HAP-1 (cell line): ENCODE data around the gene LINGO1.

Source experiments
- DNase-seq, 2 experiments: peaks; one replicate each; pipeline ENCODE4 v3.0.0-alpha.2; 2016 to 2020; ENCODE audit warnings: low spot score in 2 of 2
- H3K27me3 ChIP-seq: fragments of 250-450 bp; sonication (Bioruptor Pico); 2 replicates; pipeline ENCODE4 v1.5.1; 2020; ENCODE audit warnings: low read depth, mild to moderate bottlenecking, moderate library complexity
- H3K36me3 ChIP-seq: fragments of 250-450 bp; sonication (Bioruptor Pico); replicated peaks from 2 replicates; pipeline ENCODE4 v1.5.1; 2020; ENCODE audit warnings: mild to moderate bottlenecking
- H3K4me1 ChIP-seq: fragments of 250-450 bp; sonication (Bioruptor Pico); 2 replicates; pipeline ENCODE4 v1.5.1; 2020; ENCODE audit warnings: mild to moderate bottlenecking
- H3K4me3 ChIP-seq: fragments of 250-450 bp; sonication (Bioruptor Pico); 2 replicates; pipeline ENCODE4 v1.5.1; 2020; ENCODE audit warnings: mild to moderate bottlenecking, moderate library complexity
- H3K9me3 ChIP-seq: fragments of 250-450 bp; sonication (Bioruptor Pico); 2 replicates; pipeline ENCODE4 v1.5.1; 2020; ENCODE audit warnings: mild to moderate bottlenecking, moderate library complexity
- in situ Hi-C: fragments of 300-500 bp; cut with MboI; formaldehyde crosslinking; loops from 3 replicates; pipeline ENCODE4 v1.14.3; 2020; ENCODE audit warnings: low sequenced_read_pairs, inconsistent platforms, mixed read lengths

LINGO1 gene

GRCh38 chr15:77633134-77633912 lies 611 bp upstream of the LINGO1 start:
- in situ Hi-C loops: no loop called here
- DNase-seq: peak; percentile 97 to 99
- H3K4me1 ChIP-seq: peaks cover 33% of the 10 kb centered on the region
- H3K4me3 ChIP-seq: peak overlapping the region; percentile 36
- H3K9me3 ChIP-seq: no peaks in the 10 kb centered on the region
- no peaks in the 10 kb centered on the region; the same call in 1 of the 2 replicates for H3K27me3 ChIP-seq
- H3K36me3 ChIP-seq: no peaks in the 10 kb centered on the region

DNA sequence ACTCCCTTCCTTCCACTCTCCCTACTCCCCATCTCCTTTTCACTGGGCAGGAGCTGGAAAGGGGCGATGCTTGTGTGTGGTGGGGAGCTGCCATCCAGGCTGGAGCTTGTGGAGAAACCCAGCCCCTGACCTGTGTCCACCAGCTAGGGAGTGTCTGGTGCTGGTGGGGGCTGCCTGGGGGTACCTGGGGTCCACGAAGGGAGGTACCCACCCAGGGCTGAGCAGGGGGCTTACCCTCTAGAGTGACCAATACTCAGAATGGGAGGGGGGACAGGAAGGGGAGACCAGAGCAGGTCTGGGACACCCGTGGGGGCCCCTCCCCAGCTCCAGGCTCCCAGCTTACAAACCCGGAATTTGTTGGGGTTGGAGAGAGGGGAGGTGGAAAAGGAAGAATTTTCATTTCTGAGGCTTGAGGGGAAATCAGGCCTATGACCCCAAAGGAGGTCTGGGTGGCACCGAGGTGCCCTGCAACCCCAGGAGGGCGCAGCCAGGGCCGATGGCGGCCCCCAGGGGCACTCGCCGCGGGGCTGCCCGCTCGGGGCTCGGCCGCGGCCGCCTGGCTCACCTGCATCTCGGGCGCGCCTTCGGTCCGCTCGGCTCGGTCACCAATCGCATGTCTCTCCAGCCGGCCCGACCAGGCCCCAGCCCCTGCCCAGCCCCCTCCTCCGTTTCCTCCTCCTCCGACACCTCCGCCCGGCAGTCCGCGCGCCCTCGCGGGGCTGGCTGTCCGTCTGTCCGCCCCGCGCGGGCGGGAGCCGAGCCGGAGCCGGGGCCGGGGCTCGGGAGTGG lies 773 bp downstream of the LINGO1 start:
- Histone ChIP-seq H3K4me3 (peak overlapping the region; percentile 39), H3K9me3 (no peaks in the 10 kb centered on the region), H3K27me3 (no peaks in the 10 kb centered on the region), H3K4me1 (peaks cover 33% of the 10 kb centered on the region), H3K36me3 (no peaks in the 10 kb centered on the region)
- in situ Hi-C loops: no loop called here
- peak; percentile 51 to 80 for DNase-seq

- no peaks in the 10 kb centered on the region for H3K27me3 ChIP-seq
- in situ Hi-C loops: no loop called here
- no peaks in the 10 kb centered on the region for H3K9me3 ChIP-seq
- H3K4me1 ChIP-seq: peaks cover 33% of the 10 kb centered on the region
- peak in 1 of 2 experiments; percentile 61 for DNase-seq
- peak overlapping the region; percentile 39 for H3K4me3 ChIP-seq
- no peaks in the 10 kb centered on the region for H3K36me3 ChIP-seq
Measured at GRCh38 chr15:77630956-77631744, 1.6 kb downstream of the LINGO1 start.

DNA sequence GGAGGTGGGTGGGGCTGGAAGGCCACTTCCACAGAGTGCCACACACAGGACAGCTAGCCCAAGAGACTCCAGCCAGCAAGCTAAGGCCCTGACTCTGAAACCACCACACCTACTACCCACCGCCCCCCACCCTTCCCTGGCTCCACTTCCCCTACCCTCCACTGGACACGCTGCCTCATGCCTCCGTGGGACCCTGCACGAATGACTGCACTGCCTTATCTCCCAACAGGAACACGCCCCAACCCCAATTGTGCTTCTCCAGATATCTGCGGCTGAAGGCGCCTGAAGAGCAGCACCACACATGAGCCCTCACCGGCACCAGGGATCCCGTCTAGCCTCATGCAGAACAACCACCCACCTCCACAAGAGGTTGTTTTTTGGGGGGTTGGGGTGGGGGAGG lies 2.7 kb downstream of the LINGO1 start:
- DNase-seq: no peak
- Histone ChIP-seq H3K36me3 (no peaks in the 10 kb centered on the region), H3K9me3 (no peaks in the 10 kb centered on the region), H3K4me3 (no peak overlapping the region), H3K4me1 (peaks cover 33% of the 10 kb centered on the region), H3K27me3 (no peaks in the 10 kb centered on the region)
- in situ Hi-C loops: no loop called here

GRCh38 chr15:77629070-77630030 lies 3.4 kb downstream of the LINGO1 start:
- no peak for DNase-seq
- Histone ChIP-seq H3K4me1 (peaks cover 32% of the 10 kb centered on the region), H3K36me3 (no peaks in the 10 kb centered on the region), H3K27me3 (no peaks in the 10 kb centered on the region), H3K9me3 (no peaks in the 10 kb centered on the region), H3K4me3 (no peak overlapping the region)
- in situ Hi-C loops: no loop called here

DNA sequence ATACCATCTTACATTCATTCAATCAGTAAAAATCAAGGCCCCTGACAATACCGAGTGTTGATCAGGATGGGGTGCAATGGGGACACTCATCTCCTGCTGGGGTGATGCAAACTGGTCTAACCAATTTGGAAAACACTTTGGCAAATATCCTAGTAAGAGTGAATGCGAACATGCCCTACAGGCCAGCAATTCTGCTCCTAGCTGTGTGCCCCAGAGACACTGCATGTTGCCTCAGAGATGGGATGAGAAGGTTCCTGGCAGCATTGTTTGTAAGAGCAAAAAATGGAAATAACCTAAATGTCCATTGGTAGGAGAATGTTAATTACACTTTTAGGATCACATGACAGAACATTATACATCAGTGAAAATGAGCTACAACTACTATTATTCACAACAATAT lies 4.7 kb downstream of the LINGO1 start:
- in situ Hi-C loops: no loop called here
- Histone ChIP-seq H3K4me3 (no peak overlapping the region), H3K4me1 (peaks cover 23% of the 10 kb centered on the region), H3K27me3 (no peaks in the 10 kb centered on the region), H3K9me3 (no peaks in the 10 kb centered on the region), H3K36me3 (no peaks in the 10 kb centered on the region)
- no peak for DNase-seq

DNA sequence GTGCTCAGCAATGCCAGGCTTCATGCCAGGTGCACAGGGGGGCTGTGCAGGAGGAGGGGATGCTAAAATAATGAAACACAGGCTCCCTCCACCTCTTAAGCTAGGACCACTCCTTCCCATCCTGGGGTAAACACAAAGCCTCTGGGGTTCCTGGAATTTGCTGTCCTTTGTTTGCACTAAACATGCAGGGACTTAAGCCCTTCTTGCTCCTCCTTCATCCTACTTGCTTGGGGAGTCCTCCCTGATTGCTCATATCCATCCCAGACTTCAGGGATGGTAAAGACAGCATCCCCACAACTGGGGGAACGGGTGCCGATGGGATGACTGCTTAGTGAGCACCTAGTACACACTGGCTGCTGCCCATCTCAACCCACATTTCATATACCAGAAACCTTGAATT lies 5.1 kb downstream of the LINGO1 start:
- Histone ChIP-seq H3K4me1 (peaks cover 24% of the 10 kb centered on the region), H3K4me3 (no peak overlapping the region), H3K27me3 (no peaks in the 10 kb centered on the region), H3K36me3 (no peaks in the 10 kb centered on the region), H3K9me3 (no peaks in the 10 kb centered on the region)
- DNase-seq: no peak
- in situ Hi-C loops: no loop called here

GRCh38 chr15:77627067-77627466 lies 5.6 kb downstream of the LINGO1 start:
- Histone ChIP-seq H3K9me3 (no peaks in the 10 kb centered on the region), H3K4me3 (no peak overlapping the region), H3K27me3 (no peaks in the 10 kb centered on the region), H3K36me3 (no peaks in the 10 kb centered on the region), H3K4me1 (peaks cover 24% of the 10 kb centered on the region)
- no peak for DNase-seq
- in situ Hi-C loops: no loop called here

GRCh38 chr15:77626002-77626401 lies 6.7 kb downstream of the LINGO1 start:
- no peaks in the 10 kb centered on the region for H3K27me3 ChIP-seq
- H3K9me3 ChIP-seq: no peaks in the 10 kb centered on the region
- in situ Hi-C loops: no loop called here
- H3K4me1 ChIP-seq: peaks cover 13% of the 10 kb centered on the region
- H3K4me3 ChIP-seq: no peak overlapping the region
- H3K36me3 ChIP-seq: no peaks in the 10 kb centered on the region
- DNase-seq: no peak

GRCh38 chr15:77625376-77625775 lies 7.3 kb downstream of the LINGO1 start:
- H3K9me3 ChIP-seq: no peaks in the 10 kb centered on the region
- in situ Hi-C loops: no loop called here
- no peak for DNase-seq

GRCh38 chr15:77624868-77625267 lies 7.8 kb downstream of the LINGO1 start:
- Histone ChIP-seq H3K4me3 (no peak overlapping the region), H3K36me3 (no peaks in the 10 kb centered on the region), H3K27me3 (no peaks in the 10 kb centered on the region), H3K4me1 (peaks cover 9% of the 10 kb centered on the region), H3K9me3 (no peaks in the 10 kb centered on the region)
- in situ Hi-C loops: no loop called here
- peak in 1 of 2 experiments; percentile 48 for DNase-seq

More at GRCh38 chr15:77625376-77625775, 7.3 kb downstream of the LINGO1 start:
- peaks cover 9% of the 10 kb centered on the region for H3K4me1 ChIP-seq
- no peaks in the 10 kb centered on the region for H3K36me3 ChIP-seq
- H3K27me3 ChIP-seq: no peaks in the 10 kb centered on the region
- no peak overlapping the region for H3K4me3 ChIP-seq

- in situ Hi-C loops: no loop called here
- DNase-seq: no peak
- no peaks in the 10 kb centered on the region for H3K27me3 ChIP-seq
- no peak overlapping the region for H3K4me3 ChIP-seq
- H3K4me1 ChIP-seq: peaks cover 4% of the 10 kb centered on the region; the same call in 1 of the 2 replicates
- no peaks in the 10 kb centered on the region for H3K9me3 ChIP-seq
- H3K36me3 ChIP-seq: no peaks in the 10 kb centered on the region
Measured at GRCh38 chr15:77623755-77624524, 8.8 kb downstream of the LINGO1 start.
